ENCODE data around the gene CFLAR. TPM values are rescaled to one million over a fixed set of nuclear protein-coding genes. Genes with fewer than 3 reads are reported as not detected.

The CFLAR gene
- total RNA-seq, 1 donor from 2014 or later, result 11.4 TPM

GRCh38 chr2:201216918-201217317 is 101.0 kb downstream of the CFLAR start:
- no peaks in the 10 kb centered on the region for H3K27me3 ChIP-seq
- Mint-ChIP-seq H3K4me1 (peaks cover 11% of the 10 kb centered on the region), H3K9me3 (no peaks in the 10 kb centered on the region), H3K27me3 (ENCODE audit: insufficient read depth, low read depth) (no peaks in the 10 kb centered on the region), H3K4me3 (no peak overlapping the region), H3K36me3 (no peaks in the 10 kb centered on the region), H3K27ac (no peak overlapping the region)
- peaks cover 12% of the 10 kb centered on the region for H3K4me1 ChIP-seq
- H3K36me3 ChIP-seq, result no peaks in the 10 kb centered on the region
- H3K9me3 ChIP-seq (ENCODE audit: low read depth), result no peaks in the 10 kb centered on the region
- no peak overlapping the region for H3K9ac ChIP-seq
- no peaks in the 10 kb centered on the region for H3F3A ChIP-seq (ENCODE audit: low read depth)
- no peak overlapping the region for H2AFZ ChIP-seq (replicated peaks)
- no peak overlapping the region for H3K4me3 ChIP-seq
- no peak overlapping the region for H3K27ac ChIP-seq
- TF ChIP-seq EZH2phosphoT487 (IDR thresholded peaks at IDR 0.05), result no peak
- no peak for TF ChIP-seq EZH2 (IDR thresholded peaks at IDR 0.05)
- TF ChIP-seq CTCF (IDR thresholded peaks at IDR 0.05), result no peak
- H3K4me2 ChIP-seq, result no peak overlapping the region
- DNase-seq (ENCODE audit: low spot score), result no peak
- no peaks in the 10 kb centered on the region for H3K79me2 ChIP-seq (ENCODE audit: low read depth)
- H4K20me1 ChIP-seq (ENCODE audit: low read depth), result no peaks in the 10 kb centered on the region

- Mint-ChIP-seq H3K4me3 (no peak overlapping the region), H3K4me1 (peaks cover 11% of the 10 kb centered on the region), H3K36me3 (no peaks in the 10 kb centered on the region), H3K27ac (no peak overlapping the region), H3K27me3 (ENCODE audit: insufficient read depth, low read depth) (peaks cover 2% of the 10 kb centered on the region), H3K9me3 (no peaks in the 10 kb centered on the region)
- no peaks in the 10 kb centered on the region for H3K79me2 ChIP-seq (ENCODE audit: low read depth)
- no peaks in the 10 kb centered on the region for H4K20me1 ChIP-seq (ENCODE audit: low read depth)
- DNase-seq (ENCODE audit: low spot score), result no peak
- no peaks in the 10 kb centered on the region for H3K36me3 ChIP-seq
- peaks cover 12% of the 10 kb centered on the region for H3K4me1 ChIP-seq
- no peak overlapping the region for H3K9ac ChIP-seq
- no peaks in the 10 kb centered on the region for H3K9me3 ChIP-seq (ENCODE audit: low read depth)
- H3F3A ChIP-seq (ENCODE audit: low read depth), result no peaks in the 10 kb centered on the region
- no peak overlapping the region for H3K4me2 ChIP-seq
- H2AFZ ChIP-seq (replicated peaks), result no peak overlapping the region
- no peak overlapping the region for H3K27ac ChIP-seq
- H3K27me3 ChIP-seq, result no peaks in the 10 kb centered on the region
- H3K4me3 ChIP-seq, result no peak overlapping the region
- TF ChIP-seq EZH2 (IDR thresholded peaks at IDR 0.05) (no peak), EZH2phosphoT487 (IDR thresholded peaks at IDR 0.05) (no peak), CTCF (IDR thresholded peaks at IDR 0.05) (no peak)
Measured at GRCh38 chr2:201218780-201219179, 102.8 kb downstream of the CFLAR start.

GRCh38 chr2:201219328-201220096 is 103.5 kb downstream of the CFLAR start:
- Histone ChIP-seq H3K36me3 (no peaks in the 10 kb centered on the region), H3K9me3 (ENCODE audit: low read depth) (no peaks in the 10 kb centered on the region), H3K27me3 (no peaks in the 10 kb centered on the region), H3K4me3 (no peak overlapping the region), H3K9ac (no peak overlapping the region), H4K20me1 (ENCODE audit: low read depth) (no peaks in the 10 kb centered on the region), H3K27ac (no peak overlapping the region), H2AFZ (replicated peaks) (no peak overlapping the region), H3F3A (ENCODE audit: low read depth) (no peaks in the 10 kb centered on the region), H3K4me1 (peaks cover 12% of the 10 kb centered on the region), H3K79me2 (ENCODE audit: low read depth) (no peaks in the 10 kb centered on the region), H3K4me2 (no peak overlapping the region)
- H3K27ac Mint-ChIP-seq, result no peak overlapping the region
- no peak for DNase-seq (ENCODE audit: low spot score)
- no peaks in the 10 kb centered on the region for H3K36me3 Mint-ChIP-seq
- H3K9me3 Mint-ChIP-seq, result no peaks in the 10 kb centered on the region
- no peak for TF ChIP-seq CTCF (IDR thresholded peaks at IDR 0.05)
- peaks cover 2% of the 10 kb centered on the region for H3K27me3 Mint-ChIP-seq (ENCODE audit: insufficient read depth, low read depth)
- H3K4me3 Mint-ChIP-seq, result no peak overlapping the region
- peaks cover 11% of the 10 kb centered on the region for H3K4me1 Mint-ChIP-seq
